ENCODE measurements around the gene AREG. TPM values are rescaled to one million over a fixed set of nuclear protein-coding genes. Genes with fewer than 3 reads are reported as not detected.

Gene AREG
- total RNA-seq, 2 donors from 2014 or later, result 1.3 TPM; not detected in 1

DNA sequence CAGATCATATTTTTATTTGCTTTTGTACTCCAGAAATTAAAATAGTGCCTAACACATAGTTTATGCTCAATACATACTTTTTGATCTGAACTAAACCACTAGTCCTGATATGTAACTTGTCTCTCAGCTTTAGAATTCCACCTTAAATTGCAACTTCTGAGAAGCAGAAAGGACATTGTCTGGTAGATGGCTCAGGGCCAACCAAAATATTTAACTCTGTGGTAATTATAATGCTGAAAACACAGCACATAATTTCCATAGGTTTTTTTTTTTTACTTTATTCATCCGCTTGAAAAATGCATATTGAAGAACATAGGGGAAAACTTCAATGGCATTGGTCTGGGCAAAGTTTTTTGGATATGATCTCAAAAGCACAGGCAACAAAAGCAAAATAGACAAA is 59.3 kb downstream of the AREG start:
- Histone ChIP-seq H3K27me3 (ENCODE audit: control insufficient read depth, insufficient read depth, low read length, poor library complexity, severe bottlenecking) (no peaks in the 10 kb centered on the region), H3K4me3 (ENCODE audit: low read length) (no peak overlapping the region), H3K36me3 (ENCODE audit: control insufficient read depth, insufficient read depth, low read length) (no peaks in the 10 kb centered on the region), H3K9ac (ENCODE audit: extremely low read depth, low read length, poor library complexity, severe bottlenecking) (no peak overlapping the region), H3K9me3 (ENCODE audit: control insufficient read depth, low read length) (no peaks in the 10 kb centered on the region), H3K27ac (ENCODE audit: low read depth, low read length) (no peak overlapping the region), H3K4me1 (ENCODE audit: control insufficient read depth, insufficient read depth, low read length) (no peaks in the 10 kb centered on the region)
- WGBS, 2 experiments (ENCODE audit: insufficient coverage in 1 of 2, insufficient read length in 1 of 2), result 93% methylated on average over 1 of the region's 1 CpG; no CpG with 5 or more reads in 1 of the 2 experiments
- Mint-ChIP-seq H3K36me3 (ENCODE audit: low read depth) (no peaks in the 10 kb centered on the region), H3K4me3 (no peak overlapping the region), H3K27ac (no peak overlapping the region), H3K9me3 (peaks cover 6% of the 10 kb centered on the region), H3K4me1 (peaks cover 4% of the 10 kb centered on the region), H3K27me3 (ENCODE audit: insufficient read depth) (no peaks in the 10 kb centered on the region)
- TF ChIP-seq, protein P1, sequence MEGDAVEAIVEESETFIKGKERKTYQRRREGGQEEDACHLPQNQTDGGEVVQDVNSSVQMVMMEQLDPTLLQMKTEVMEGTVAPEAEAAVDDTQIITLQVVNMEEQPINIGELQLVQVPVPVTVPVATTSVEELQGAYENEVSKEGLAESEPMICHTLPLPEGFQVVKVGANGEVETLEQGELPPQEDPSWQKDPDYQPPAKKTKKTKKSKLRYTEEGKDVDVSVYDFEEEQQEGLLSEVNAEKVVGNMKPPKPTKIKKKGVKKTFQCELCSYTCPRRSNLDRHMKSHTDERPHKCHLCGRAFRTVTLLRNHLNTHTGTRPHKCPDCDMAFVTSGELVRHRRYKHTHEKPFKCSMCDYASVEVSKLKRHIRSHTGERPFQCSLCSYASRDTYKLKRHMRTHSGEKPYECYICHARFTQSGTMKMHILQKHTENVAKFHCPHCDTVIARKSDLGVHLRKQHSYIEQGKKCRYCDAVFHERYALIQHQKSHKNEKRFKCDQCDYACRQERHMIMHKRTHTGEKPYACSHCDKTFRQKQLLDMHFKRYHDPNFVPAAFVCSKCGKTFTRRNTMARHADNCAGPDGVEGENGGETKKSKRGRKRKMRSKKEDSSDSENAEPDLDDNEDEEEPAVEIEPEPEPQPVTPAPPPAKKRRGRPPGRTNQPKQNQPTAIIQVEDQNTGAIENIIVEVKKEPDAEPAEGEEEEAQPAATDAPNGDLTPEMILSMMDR (conservative IDR thresholded peaks at IDR 0.05), result no peak
- DNase-seq, result no peak

Other genes with a start within 250 kb of the AREG start
- not detected for gene EPGN, start 136.7 kb upstream of the AREG start, total RNA-seq
- under 1 TPM in 1 of 2 donors, not detected in 1; 0.11 TPM for gene EREG, start 80.0 kb upstream of the AREG start, total RNA-seq